BJ (cell line): ENCODE measurements around the gene ST3GAL3. TPM values are rescaled to one million over a fixed set of nuclear protein-coding genes. Genes with fewer than 3 reads are reported as not detected.

ENCODE experiments used
- CTCF ChIA-PET: fragments of 350-600 bp; formaldehyde crosslinking; extraction: SDS; loops from one replicate; lab custom pipeline; 2021; ENCODE audit warnings: antibody characterized with exemption, inconsistent platforms; lab: Yijun Ruan, JAX
- POLR2A ChIA-PET: fragments of 300-600 bp; sonication (Branson Sonifier 250); formaldehyde crosslinking; extraction: SDS; loops from one replicate; lab custom pipeline; 2021; ENCODE audit warnings: antibody characterized with exemption; lab: Charles Lee
- DNase-seq: peaks from one replicate; pipeline ENCODE4 v3.0.0-alpha.2; 2011; ENCODE audit warnings: low read depth
- H3K27me3 ChIP-seq: 2 replicates; pipeline ENCODE4 v1.6.0; 2011; ENCODE audit warnings: low read length; ENCODE audit not compliant: control insufficient read depth, insufficient read depth
- H3K36me3 ChIP-seq: 2 replicates; pipeline ENCODE4 v1.5.1; 2011; ENCODE audit warnings: low read length; ENCODE audit not compliant: control insufficient read depth, insufficient read depth
- H3K4me3 ChIP-seq: 2 replicates; pipeline ENCODE4 v1.5.1; 2011; ENCODE audit warnings: low read depth, mild to moderate bottlenecking, control low read depth, low read length
- polyA plus RNA-seq: library from polyadenylated mRNA; depleted of rRNA; stranded (reverse); fragments of >200 nt; gene quantifications from 2 replicates; pipeline ENCODE4 v1.2.3, GENCODE V29; 2011
- TF ChIP-seq, protein P1 (sequence below): IDR thresholded peaks from 2 replicates; pipeline ENCODE4 v1.5.1; 2011; ENCODE audit warnings: low read depth, mild to moderate bottlenecking, control low read depth, inconsistent platforms, low read length, moderate library complexity; ENCODE audit not compliant: insufficient read depth

ST3GAL3 gene
- polyA plus RNA-seq, 1 experiment = 24.2 TPM

DNA sequence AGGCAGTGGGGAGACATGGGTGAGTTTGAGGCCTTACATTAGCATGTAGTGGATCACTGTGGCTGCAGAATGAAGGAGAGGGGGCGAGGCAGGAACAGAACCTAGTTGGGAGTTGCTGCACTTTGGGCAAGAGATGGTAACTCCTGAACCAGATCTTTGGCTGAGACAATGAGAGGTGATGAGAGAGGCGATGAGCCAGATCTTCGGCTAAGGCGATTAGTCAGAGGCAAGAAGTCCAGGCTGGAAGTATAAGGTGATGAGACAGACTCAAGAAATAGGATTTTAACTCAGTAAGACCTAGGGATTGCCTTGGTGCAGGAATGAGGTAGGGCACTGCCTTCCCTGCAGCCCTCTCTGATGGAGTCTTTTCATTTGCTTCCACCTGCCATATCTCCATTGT is 217.2 kb downstream of the ST3GAL3 start:
- peaks cover 2% of the 10 kb centered on the region; the same call in 1 of the 2 replicates for H3K36me3 ChIP-seq
- no peak overlapping the region for H3K4me3 ChIP-seq
- TF ChIP-seq, protein P1, sequence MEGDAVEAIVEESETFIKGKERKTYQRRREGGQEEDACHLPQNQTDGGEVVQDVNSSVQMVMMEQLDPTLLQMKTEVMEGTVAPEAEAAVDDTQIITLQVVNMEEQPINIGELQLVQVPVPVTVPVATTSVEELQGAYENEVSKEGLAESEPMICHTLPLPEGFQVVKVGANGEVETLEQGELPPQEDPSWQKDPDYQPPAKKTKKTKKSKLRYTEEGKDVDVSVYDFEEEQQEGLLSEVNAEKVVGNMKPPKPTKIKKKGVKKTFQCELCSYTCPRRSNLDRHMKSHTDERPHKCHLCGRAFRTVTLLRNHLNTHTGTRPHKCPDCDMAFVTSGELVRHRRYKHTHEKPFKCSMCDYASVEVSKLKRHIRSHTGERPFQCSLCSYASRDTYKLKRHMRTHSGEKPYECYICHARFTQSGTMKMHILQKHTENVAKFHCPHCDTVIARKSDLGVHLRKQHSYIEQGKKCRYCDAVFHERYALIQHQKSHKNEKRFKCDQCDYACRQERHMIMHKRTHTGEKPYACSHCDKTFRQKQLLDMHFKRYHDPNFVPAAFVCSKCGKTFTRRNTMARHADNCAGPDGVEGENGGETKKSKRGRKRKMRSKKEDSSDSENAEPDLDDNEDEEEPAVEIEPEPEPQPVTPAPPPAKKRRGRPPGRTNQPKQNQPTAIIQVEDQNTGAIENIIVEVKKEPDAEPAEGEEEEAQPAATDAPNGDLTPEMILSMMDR = no peak
- ChIA-PET POLR2A (no interaction called here), CTCF (interaction anchor here (1.7 to 4.3 kb wide), 2 partner anchors 9 to 160 kb away, joined by 4 to 33 read pairs; partner anchors contain the start of gene ARTN)
- no peaks in the 10 kb centered on the region for H3K27me3 ChIP-seq
- DNase-seq = no peak

DNA sequence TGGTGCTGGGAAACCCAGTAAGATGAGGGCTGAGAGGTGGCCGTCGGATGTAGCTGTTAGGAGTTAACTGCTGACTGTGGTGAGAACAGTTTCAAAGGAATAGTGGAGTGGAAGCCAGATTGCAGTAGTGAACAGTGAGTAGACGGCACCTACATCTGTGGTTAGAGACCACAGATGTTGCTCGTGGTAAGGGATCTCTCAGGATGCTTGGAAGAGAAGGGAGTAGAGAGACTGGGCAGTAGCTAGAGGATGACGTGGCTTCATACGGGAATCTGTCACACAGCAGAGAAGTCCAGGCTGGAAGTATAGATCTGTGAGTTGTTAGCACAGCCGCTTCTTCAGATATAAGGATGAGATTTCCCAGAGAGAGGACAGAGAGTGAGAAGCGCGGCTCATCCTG is 218.5 kb downstream of the ST3GAL3 start:
- ChIA-PET CTCF (interaction anchor here (1.6 to 4.3 kb wide), 2 partner anchors 8 to 14 kb away, joined by 3 to 33 read pairs; partner anchors contain the start of gene ARTN), POLR2A (no interaction called here)
- DNase-seq = no peak
- H3K27me3 ChIP-seq = no peaks in the 10 kb centered on the region
- peaks cover 3% of the 10 kb centered on the region for H3K36me3 ChIP-seq
- TF ChIP-seq, protein P1 = no peak
- H3K4me3 ChIP-seq = no peak overlapping the region

DNA sequence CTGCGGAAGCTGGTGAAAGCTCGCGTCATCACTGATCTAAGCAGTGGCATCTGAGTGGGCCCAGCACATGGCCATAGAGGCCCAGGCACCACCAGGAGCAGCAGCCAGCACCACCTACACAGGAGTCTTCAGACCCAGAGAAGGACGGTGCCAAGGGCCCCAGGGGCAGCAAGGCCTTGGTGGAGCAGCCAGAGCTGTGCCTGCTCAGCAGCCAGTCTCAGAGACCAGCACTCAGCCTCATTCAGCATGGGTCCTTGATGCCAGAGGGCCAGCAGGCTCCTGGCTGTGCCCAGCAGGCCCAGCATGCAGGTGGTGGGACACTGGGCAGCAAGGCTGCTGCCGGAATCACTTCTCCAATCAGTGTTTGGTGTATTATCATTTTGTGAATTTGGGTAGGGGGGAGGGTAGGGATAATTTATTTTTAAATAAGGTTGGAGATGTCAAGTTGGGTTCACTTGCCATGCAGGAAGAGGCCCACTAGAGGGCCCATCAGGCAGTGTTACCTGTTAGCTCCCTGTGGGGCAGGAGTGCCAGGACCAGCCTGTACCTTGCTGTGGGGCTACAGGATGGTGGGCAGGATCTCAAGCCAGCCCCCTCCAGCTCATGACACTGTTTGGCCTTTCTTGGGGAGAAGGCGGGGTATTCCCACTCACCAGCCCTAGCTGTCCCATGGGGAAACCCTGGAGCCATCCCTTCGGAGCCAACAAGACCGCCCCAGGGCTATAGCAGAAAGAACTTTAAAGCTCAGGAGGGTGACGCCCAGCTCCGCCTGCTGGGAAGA is 223.0 kb downstream of the ST3GAL3 start:
- no peak for DNase-seq
- ChIA-PET POLR2A (no interaction called here), CTCF (interaction anchor here (0.8 to 1.6 kb wide), 4 partner anchors 15 to 167 kb away, joined by 3 to 4 read pairs (median 4); no protein-coding TSS in a partner anchor)
- H3K27me3 ChIP-seq = no peaks in the 10 kb centered on the region
- H3K4me3 ChIP-seq = no peak overlapping the region
- TF ChIP-seq, protein P1 = peak; percentile 27; the same call in 1 of the 2 replicates
- peaks cover 3% of the 10 kb centered on the region for H3K36me3 ChIP-seq

DNA sequence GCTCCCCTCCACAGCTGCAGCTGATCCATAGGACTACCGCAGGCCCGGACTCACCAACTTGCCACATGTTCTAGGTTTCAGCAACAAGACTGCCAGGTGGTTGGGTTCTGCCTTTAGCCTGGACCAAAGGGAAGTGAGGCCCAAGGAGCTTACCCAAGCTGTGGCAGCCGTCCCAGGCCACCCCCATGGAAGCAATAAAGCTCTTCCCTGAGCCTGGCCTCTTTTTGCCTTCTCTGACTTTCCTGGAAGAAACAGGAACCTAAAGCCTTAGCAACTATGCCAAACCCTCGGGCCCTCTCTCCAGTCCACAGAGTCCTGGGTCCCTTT is 223.6 kb downstream of the ST3GAL3 start:
- Histone ChIP-seq H3K27me3 (no peaks in the 10 kb centered on the region), H3K4me3 (no peak overlapping the region), H3K36me3 (peaks cover 2% of the 10 kb centered on the region)
- CTCF ChIA-PET = interaction anchor here (0.6 to 1.2 kb wide), 4 partner anchors 15 to 168 kb away, joined by 3 to 4 read pairs (median 4); no protein-coding TSS in a partner anchor
- POLR2A ChIA-PET = no interaction called here
- TF ChIP-seq, protein P1 = no peak
- no peak for DNase-seq
